ENCODE data around the gene A1BG.

The A1BG gene

GRCh38 chr19:58364146-58364545 lies 10.9 kb upstream of the A1BG start:
- no peak overlapping the region for H3K4me3 ChIP-seq (ENCODE audit: low read length)
- H3K9ac ChIP-seq (ENCODE audit: low read length): no peak overlapping the region
- no peaks in the 10 kb centered on the region for H3K36me3 ChIP-seq (ENCODE audit: control insufficient read depth, insufficient read depth, low read length)
- no peaks in the 10 kb centered on the region for H3K9me3 ChIP-seq (ENCODE audit: control insufficient read depth, low read length)
- H3K27me3 ChIP-seq (ENCODE audit: control insufficient read depth, insufficient read depth, low read length): no peaks in the 10 kb centered on the region
- H3K4me1 ChIP-seq (ENCODE audit: control insufficient read depth, insufficient read depth, low read length): peaks cover 6% of the 10 kb centered on the region

- peaks cover 4% of the 10 kb centered on the region for H3K27me3 ChIP-seq (ENCODE audit: control insufficient read depth, insufficient read depth, low read length)
- no peaks in the 10 kb centered on the region for H3K36me3 ChIP-seq (ENCODE audit: control insufficient read depth, insufficient read depth, low read length)
- H3K4me1 ChIP-seq (ENCODE audit: control insufficient read depth, insufficient read depth, low read length): peaks cover 6% of the 10 kb centered on the region
- H3K9ac ChIP-seq (ENCODE audit: low read length): peak within 1 kb of the TSS; percentile 91
- peak within 1 kb of the TSS; percentile 96 for H3K4me3 ChIP-seq (ENCODE audit: low read length)
- H3K9me3 ChIP-seq (ENCODE audit: control insufficient read depth, low read length): no peaks in the 10 kb centered on the region
Measured at GRCh38 chr19:58362272-58362994, 9.1 kb upstream of the A1BG start, which contains the start of gene ZNF497. Gene ZNF497, minus strand, starts transcription at chr19:58362751. Its CDS starts 5,116 bp downstream, at chr19:58357635.

- Histone ChIP-seq H3K36me3 (ENCODE audit: control insufficient read depth, insufficient read depth, low read length) (no peaks in the 10 kb centered on the region), H3K9me3 (ENCODE audit: control insufficient read depth, low read length) (no peaks in the 10 kb centered on the region), H3K9ac (ENCODE audit: low read length) (peak overlapping the region; percentile 91), H3K27me3 (ENCODE audit: control insufficient read depth, insufficient read depth, low read length) (peaks cover 7% of the 10 kb centered on the region), H3K4me3 (ENCODE audit: low read length) (peak overlapping the region; percentile 96), H3K4me1 (ENCODE audit: control insufficient read depth, insufficient read depth, low read length) (peaks cover 6% of the 10 kb centered on the region)
Measured at GRCh38 chr19:58361900-58362271, 8.6 kb upstream of the A1BG start.

- peaks cover 6% of the 10 kb centered on the region for H3K4me1 ChIP-seq (ENCODE audit: control insufficient read depth, insufficient read depth, low read length)
- no peaks in the 10 kb centered on the region for H3K9me3 ChIP-seq (ENCODE audit: control insufficient read depth, low read length)
- H3K36me3 ChIP-seq (ENCODE audit: control insufficient read depth, insufficient read depth, low read length): no peaks in the 10 kb centered on the region
- peaks cover 39% of the 10 kb centered on the region for H3K27me3 ChIP-seq (ENCODE audit: control insufficient read depth, insufficient read depth, low read length)
- H3K4me3 ChIP-seq (ENCODE audit: low read length): no peak overlapping the region
- no peak overlapping the region for H3K9ac ChIP-seq (ENCODE audit: low read length)
Measured at GRCh38 chr19:58357481-58358145, 4.3 kb upstream of the A1BG start.

GRCh38 chr19:58356766-58357480 lies 3.6 kb upstream of the A1BG start:
- Histone ChIP-seq H3K36me3 (ENCODE audit: control insufficient read depth, insufficient read depth, low read length) (no peaks in the 10 kb centered on the region), H3K4me1 (ENCODE audit: control insufficient read depth, insufficient read depth, low read length) (peaks cover 5% of the 10 kb centered on the region), H3K27me3 (ENCODE audit: control insufficient read depth, insufficient read depth, low read length) (peaks cover 45% of the 10 kb centered on the region), H3K4me3 (ENCODE audit: low read length) (no peak overlapping the region), H3K9ac (ENCODE audit: low read length) (no peak overlapping the region), H3K9me3 (ENCODE audit: control insufficient read depth, low read length) (no peaks in the 10 kb centered on the region)

- no peak overlapping the region for H3K4me3 ChIP-seq (ENCODE audit: low read length)
- peaks cover 48% of the 10 kb centered on the region for H3K27me3 ChIP-seq (ENCODE audit: control insufficient read depth, insufficient read depth, low read length)
- no peaks in the 10 kb centered on the region for H3K36me3 ChIP-seq (ENCODE audit: control insufficient read depth, insufficient read depth, low read length)
- no peaks in the 10 kb centered on the region for H3K9me3 ChIP-seq (ENCODE audit: control insufficient read depth, low read length)
- H3K4me1 ChIP-seq (ENCODE audit: control insufficient read depth, insufficient read depth, low read length): no peaks in the 10 kb centered on the region
- no peak overlapping the region for H3K9ac ChIP-seq (ENCODE audit: low read length)
Measured at GRCh38 chr19:58355908-58356765, 2.8 kb upstream of the A1BG start.

- H3K36me3 ChIP-seq (ENCODE audit: control insufficient read depth, insufficient read depth, low read length): no peaks in the 10 kb centered on the region
- no peaks in the 10 kb centered on the region for H3K9me3 ChIP-seq (ENCODE audit: control insufficient read depth, low read length)
- H3K27me3 ChIP-seq (ENCODE audit: control insufficient read depth, insufficient read depth, low read length): peaks cover 57% of the 10 kb centered on the region
- no peak overlapping the region for H3K9ac ChIP-seq (ENCODE audit: low read length)
- H3K4me3 ChIP-seq (ENCODE audit: low read length): no peak overlapping the region
- no peaks in the 10 kb centered on the region for H3K4me1 ChIP-seq (ENCODE audit: control insufficient read depth, insufficient read depth, low read length)
Measured at GRCh38 chr19:58355215-58355796, 2.0 kb upstream of the A1BG start.

GRCh38 chr19:58354478-58355030 lies 1.3 kb upstream of the A1BG start:
- Histone ChIP-seq H3K36me3 (ENCODE audit: control insufficient read depth, insufficient read depth, low read length) (no peaks in the 10 kb centered on the region), H3K27me3 (ENCODE audit: control insufficient read depth, insufficient read depth, low read length) (peaks cover 64% of the 10 kb centered on the region), H3K4me1 (ENCODE audit: control insufficient read depth, insufficient read depth, low read length) (no peaks in the 10 kb centered on the region), H3K9ac (ENCODE audit: low read length) (no peak overlapping the region), H3K4me3 (ENCODE audit: low read length) (no peak overlapping the region), H3K9me3 (ENCODE audit: control insufficient read depth, low read length) (no peaks in the 10 kb centered on the region)

- no peak overlapping the region for H3K9ac ChIP-seq (ENCODE audit: low read length)
- H3K36me3 ChIP-seq (ENCODE audit: control insufficient read depth, insufficient read depth, low read length): no peaks in the 10 kb centered on the region
- H3K27me3 ChIP-seq (ENCODE audit: control insufficient read depth, insufficient read depth, low read length): peaks cover 71% of the 10 kb centered on the region
- no peaks in the 10 kb centered on the region for H3K9me3 ChIP-seq (ENCODE audit: control insufficient read depth, low read length)
- no peak overlapping the region for H3K4me3 ChIP-seq (ENCODE audit: low read length)
- H3K4me1 ChIP-seq (ENCODE audit: control insufficient read depth, insufficient read depth, low read length): no peaks in the 10 kb centered on the region
Measured at GRCh38 chr19:58353717-58354477, 605 bp upstream of the A1BG start.

- Histone ChIP-seq H3K9me3 (ENCODE audit: control insufficient read depth, low read length) (no peaks in the 10 kb centered on the region), H3K4me3 (ENCODE audit: low read length) (no peak overlapping the region), H3K9ac (ENCODE audit: low read length) (no peak overlapping the region), H3K27me3 (ENCODE audit: control insufficient read depth, insufficient read depth, low read length) (peaks cover 83% of the 10 kb centered on the region), H3K4me1 (ENCODE audit: control insufficient read depth, insufficient read depth, low read length) (peaks cover 2% of the 10 kb centered on the region), H3K36me3 (ENCODE audit: control insufficient read depth, insufficient read depth, low read length) (no peaks in the 10 kb centered on the region)
Measured at GRCh38 chr19:58351990-58352755, 1.1 kb downstream of the A1BG start.

Data from mucosa of stomach (tissue), 1 donor.